GM19372 (cell line): ENCODE measurements around the gene LY9.

Source experiments
- ATAC-seq: cut with Tn5 transposase; IDR thresholded peaks from one replicate; pipeline ENCODE4 v1.9.1; 2021; ENCODE audit warnings: mild to moderate bottlenecking, low read depth, moderate library complexity; ENCODE audit not compliant: unreplicated experiment

Gene LY9

GRCh38 chr1:160800645-160801408, 4.9 kb downstream of the LY9 start:
- ATAC-seq = no peak

DNA sequence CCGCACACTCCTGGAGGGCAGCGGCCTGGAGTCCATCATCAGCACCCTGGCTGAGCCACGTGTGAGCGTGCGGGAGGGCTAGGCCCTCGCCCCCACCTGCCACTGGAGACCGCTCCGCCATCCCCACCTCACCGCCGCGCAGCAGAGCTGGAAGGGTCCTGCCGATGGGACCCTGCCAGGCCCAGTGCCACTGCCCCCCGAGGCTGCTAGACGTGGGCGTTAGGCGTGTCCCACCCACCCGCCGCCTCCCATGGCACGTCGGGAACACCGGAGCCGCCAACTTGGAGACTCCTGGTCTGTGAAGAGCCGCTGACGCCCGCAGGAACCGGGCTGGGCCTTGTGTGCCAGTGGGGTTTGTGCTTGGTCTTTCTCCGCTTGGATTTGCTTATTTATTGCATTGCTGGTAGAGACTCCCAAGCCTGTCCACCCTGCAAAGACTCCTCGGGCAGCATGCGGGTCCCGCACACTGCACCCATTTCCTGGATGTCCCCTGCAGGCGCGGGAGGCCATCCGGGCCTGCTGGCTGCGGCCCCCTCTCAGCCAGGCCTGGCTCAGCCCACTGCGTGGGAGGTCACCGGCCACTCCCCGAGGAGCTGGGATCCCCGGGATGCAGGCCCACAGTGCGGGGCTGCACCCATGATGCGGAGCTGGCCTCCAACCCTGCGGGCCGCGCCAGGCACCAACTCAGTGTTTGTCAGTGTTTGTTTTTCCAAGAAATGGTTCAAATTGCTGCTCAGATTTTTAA, 6.0 kb downstream of the LY9 start:
- ATAC-seq = no peak

DNA sequence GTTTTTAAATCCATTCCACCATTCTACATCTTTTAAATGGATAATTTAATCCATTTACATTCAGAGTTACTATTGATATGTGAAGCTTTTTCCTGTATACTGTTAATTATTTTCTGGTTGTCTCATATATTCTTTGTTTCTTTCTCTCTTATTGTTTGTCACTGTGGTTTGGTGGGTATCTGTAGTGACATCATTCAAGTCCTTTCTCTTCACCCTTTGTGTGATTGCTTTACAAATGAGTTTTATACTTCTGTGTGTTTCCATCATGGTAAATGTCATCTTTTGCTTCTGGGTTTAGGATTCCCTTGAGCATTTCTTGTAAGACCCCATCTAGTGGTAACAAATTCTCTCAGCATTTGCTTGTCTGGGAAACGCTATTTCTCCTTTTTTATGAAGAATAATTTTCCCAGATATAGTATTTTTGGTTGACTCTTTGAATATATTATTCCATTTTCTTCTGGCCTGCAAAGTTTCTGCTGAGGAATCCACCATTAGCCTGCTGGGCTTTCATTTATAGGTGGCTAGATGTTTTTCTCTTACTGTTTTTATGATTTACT, 10.2 kb downstream of the LY9 start:
- no peak for ATAC-seq

DNA sequence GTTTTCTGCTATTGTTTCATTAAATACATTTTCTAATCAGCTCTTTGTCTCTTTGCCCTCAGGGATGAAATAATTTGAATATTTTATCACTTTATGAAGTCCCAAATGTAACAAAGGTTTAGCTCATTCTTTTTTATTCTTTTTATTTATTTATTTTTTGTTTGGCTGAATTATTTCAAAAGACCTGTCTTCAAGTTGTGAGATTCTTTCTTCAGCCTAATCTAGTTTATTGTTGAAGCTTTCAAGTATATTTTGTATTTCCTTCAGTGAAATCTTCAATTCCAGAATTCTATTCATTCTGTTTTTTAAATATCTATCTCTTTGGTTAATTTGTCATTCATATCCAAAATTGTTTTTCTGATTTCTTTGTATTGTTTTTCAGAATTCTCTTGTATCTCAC, 10.8 kb downstream of the LY9 start:
- no peak for ATAC-seq

DNA sequence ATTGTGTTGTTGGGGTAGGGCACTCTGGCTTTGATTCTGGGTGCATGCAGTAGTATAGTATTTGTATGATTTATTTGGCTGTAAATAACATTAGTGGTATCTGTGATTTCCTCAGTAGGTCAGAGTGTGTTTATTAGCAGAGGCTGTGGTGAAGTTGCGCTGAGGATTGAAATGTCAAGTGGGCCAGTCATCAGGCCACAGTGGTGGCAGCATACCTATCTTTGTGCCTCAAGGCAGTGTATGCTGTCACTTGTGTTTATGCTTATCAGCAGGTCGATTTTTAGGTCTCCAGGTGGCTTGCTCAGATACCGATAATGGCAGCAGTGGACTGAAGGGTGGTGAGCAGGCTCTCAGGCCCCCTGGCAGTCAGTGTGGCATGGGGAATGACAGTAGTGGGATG, 11.3 kb downstream of the LY9 start:
- no peak for ATAC-seq

GRCh38 chr1:160807738-160808137, 11.8 kb downstream of the LY9 start:
- no peak for ATAC-seq

GRCh38 chr1:160808289-160808688, 12.3 kb downstream of the LY9 start:
- ATAC-seq = no peak

DNA sequence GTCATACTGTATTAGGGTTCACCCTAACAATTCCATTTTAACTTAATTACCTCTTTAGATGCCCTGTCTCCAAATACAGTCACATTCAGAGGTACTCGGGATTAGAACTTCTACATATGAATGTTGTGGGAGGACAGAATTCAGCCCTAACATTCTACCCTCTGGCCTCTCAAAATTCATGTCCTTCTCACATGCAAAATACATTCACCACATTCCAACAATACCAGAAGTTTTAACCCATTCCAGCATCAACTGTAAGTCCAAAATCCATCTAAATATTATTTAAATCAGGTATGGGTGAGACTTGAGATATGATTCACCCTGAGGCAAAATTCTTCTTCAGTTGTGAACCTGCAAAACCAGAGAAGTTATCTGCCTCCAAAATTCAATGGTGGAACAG, 14.5 kb downstream of the LY9 start:
- ATAC-seq = no peak

GRCh38 chr1:160811147-160811546, 15.2 kb downstream of the LY9 start:
- no peak for ATAC-seq

GRCh38 chr1:160813215-160813614, 17.2 kb downstream of the LY9 start:
- ATAC-seq = no peak

GRCh38 chr1:160814316-160814715, 18.3 kb downstream of the LY9 start:
- no peak for ATAC-seq

- ATAC-seq = no peak
Measured at GRCh38 chr1:160814856-160815255, 18.9 kb downstream of the LY9 start.

- no peak for ATAC-seq
Measured at GRCh38 chr1:160818207-160818937, 22.4 kb downstream of the LY9 start.

DNA sequence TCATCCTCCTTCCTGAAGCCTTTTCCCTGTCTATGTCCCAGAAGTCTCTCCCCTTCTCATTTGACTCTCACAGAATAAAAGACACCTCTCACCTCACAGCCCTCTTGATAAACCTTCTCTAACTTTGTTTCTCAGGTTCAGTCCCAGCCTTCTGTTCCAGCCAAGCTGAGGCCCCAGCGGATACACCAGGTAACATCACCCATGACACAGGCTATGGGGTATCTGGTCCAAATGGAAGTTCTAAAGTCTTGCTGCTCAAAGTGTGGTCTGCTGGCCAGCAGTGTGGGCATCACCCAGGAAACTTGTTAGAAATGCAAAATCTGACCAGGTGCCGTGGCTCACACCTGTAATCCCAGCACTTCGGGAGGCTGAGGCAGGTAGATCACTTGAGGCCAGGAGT, 23.2 kb downstream of the LY9 start:
- no peak for ATAC-seq

DNA sequence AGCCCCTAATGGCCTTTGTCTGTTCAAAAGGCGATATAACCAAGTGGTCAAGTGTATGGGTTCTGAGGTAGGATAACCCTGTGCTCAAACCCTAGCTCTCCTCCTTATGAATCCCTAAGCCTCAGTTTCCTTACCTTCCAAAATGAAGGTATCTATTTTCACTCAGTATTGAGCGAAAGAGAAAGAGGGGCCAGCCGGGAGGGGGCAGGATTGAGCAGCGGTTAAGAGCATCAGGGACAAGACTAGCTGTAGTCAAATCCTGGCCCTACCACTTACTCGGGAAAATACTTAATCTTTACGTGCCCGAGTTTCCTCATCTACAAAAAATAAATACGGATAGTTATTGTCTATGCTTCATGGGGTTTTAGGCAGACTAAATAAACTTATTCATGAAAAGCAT, 25.7 kb downstream of the LY9 start:
- no peak for ATAC-seq

DNA sequence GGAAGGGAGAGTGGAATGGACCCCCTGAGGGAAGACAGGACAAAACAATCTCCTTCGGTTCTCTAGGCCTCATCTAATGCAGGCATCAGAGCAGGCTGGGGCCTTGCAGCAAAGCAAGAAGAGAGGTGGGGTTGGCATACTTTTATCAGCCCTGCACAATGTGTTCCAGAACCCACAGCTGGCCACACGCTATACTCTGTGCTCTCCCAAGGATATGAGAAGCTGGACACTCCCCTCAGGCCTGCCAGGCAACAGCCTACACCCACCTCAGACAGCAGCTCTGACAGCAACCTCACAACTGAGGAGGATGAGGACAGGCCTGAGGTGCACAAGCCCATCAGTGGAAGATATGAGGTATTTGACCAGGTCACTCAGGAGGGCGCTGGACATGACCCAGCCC, 27.3 kb downstream of the LY9 start:
- no peak for ATAC-seq

GRCh38 chr1:160826546-160826945, 30.6 kb downstream of the LY9 start:
- ATAC-seq = no peak

DNA sequence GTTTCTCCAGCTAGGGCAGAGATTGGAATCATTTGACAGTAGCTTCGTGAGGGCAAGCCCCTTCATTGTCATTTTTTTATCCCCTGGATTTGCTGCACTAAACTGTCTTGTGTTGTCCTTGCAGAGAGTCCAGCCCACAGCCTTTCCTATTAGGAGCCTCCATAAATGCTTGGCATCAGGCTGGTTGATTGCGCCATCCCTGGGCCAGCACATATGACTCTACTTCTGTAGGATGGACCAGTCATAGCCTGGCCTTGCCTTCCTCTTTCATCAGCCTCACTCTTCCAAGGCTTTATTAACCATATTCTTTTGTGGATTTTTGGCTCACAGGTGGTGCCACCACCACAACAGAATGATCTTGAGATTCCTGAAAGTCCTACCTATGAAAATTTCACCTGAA, 31.4 kb downstream of the LY9 start:
- no peak for ATAC-seq

DNA sequence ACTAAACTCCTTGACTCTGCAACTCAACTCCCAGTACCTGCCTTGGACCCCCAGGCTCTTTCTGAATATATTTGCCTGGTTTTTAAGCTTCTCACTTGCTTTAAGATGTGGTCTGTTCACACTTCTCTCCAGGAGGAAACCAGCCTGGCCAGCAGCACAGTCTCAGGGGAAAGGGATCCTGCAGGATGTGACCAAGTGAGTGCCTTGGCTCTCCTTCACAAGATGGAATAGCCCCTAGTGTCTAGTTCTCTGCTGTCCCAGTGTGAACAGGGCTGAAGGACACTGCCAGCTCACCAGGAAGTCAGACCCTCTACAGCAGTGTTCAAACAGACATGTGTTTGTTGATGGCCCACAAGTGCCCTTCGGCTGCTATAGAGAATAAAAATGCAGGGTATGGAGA, 33.8 kb downstream of the LY9 start:
- ATAC-seq = no peak

DNA sequence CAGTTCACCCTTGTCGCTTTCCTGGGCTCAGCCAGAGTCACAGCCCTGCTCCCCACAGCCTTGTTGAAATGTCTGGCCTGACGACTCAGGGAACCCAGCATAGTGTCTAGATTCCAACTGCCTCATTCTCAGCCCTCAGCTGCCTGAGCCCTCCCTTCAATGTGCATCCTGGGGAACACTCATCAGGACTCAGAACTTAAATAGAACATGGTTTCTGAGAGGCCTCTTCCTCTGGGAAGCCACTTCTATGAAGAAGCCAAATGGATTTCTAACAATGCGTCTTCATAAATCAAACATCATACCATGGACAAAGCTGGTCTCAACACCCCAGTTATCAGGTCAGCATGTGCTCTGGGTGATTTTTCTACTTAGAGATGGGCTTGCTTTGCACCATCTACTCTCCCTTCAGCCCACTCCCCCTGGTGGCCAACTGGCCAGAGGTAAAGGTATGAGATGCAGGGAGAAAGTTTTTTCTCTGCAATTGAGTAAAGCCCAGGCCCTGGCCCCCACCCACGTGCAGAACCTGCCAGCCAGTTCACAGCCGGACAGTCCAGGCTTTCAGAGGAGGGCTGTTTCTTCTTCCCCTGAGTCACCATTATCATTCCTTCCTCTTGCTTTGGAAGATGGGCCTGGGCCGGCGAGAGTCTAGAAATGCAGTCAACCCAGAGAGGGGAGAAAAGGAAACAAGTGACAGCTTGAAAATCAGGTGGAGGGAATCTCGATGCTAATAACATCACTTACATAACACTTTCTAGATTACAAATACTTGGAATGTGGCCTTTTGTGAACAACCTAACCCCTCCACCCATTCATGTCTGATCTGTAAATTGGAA, 34.6 kb downstream of the LY9 start:
- ATAC-seq = no peak
